Choroid plexus epithelial cell (primary cell): ENCODE measurements around the gene EYS.

Experiments used
- DNase-seq: peaks from one replicate; pipeline ENCODE4 v3.0.0-alpha.2; 2010; ENCODE audit warnings: low read depth
- H3K4me3 ChIP-seq: 2 replicates; pipeline ENCODE4 v1.5.1; 2011; ENCODE audit warnings: low read depth, mild to moderate bottlenecking, control low read depth, low read length, moderate library complexity
- TF ChIP-seq, protein P1 (sequence below): conservative IDR thresholded peaks from 2 replicates; pipeline ENCODE4 v1.5.1; 2011; ENCODE audit warnings: low read depth, mild to moderate bottlenecking, control low read depth, inconsistent platforms, low read length, moderate library complexity

The EYS gene

DNA sequence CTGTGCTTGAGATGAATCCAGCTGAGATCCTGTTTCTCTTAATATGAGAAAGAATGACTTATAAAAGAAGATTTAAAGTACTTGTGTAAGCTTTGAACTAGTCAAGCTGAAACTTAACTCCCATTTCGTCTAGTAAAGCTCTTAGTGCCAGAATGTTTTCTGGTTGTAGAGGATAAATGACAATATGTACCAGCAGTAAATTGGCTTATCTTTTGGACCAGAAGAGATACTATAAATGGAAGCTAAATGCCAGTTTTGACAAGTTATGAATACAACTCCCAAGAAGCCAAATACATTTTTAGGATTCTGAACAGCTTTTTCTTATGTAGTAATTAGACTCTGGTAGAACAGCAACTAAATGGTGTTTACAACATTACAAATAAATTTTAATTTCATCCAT lies 608.7 kb downstream of the EYS start:
- TF ChIP-seq, protein P1, sequence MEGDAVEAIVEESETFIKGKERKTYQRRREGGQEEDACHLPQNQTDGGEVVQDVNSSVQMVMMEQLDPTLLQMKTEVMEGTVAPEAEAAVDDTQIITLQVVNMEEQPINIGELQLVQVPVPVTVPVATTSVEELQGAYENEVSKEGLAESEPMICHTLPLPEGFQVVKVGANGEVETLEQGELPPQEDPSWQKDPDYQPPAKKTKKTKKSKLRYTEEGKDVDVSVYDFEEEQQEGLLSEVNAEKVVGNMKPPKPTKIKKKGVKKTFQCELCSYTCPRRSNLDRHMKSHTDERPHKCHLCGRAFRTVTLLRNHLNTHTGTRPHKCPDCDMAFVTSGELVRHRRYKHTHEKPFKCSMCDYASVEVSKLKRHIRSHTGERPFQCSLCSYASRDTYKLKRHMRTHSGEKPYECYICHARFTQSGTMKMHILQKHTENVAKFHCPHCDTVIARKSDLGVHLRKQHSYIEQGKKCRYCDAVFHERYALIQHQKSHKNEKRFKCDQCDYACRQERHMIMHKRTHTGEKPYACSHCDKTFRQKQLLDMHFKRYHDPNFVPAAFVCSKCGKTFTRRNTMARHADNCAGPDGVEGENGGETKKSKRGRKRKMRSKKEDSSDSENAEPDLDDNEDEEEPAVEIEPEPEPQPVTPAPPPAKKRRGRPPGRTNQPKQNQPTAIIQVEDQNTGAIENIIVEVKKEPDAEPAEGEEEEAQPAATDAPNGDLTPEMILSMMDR: no peak
- H3K4me3 ChIP-seq: no peak overlapping the region
- DNase-seq: no peak

DNA sequence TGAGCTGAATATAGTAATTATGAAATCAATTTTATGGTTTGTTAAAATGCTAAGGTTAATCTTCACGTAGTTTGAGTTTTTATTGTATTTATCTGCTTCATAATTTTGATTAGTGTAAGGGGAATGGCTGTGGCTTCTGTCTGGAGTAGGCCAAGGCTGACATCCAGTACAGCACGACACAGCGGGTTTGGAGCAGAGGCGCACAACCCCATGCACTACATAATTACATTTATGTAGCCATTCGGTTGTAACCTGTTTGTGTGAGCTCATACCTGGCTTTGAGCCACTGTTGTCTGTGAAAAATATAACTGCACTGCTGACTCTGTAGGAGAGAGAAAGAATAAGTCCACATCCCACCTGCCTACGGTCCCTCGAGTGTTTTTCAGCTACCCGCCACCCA lies 615.5 kb downstream of the EYS start:
- TF ChIP-seq, protein P1: no peak
- no peak for DNase-seq
- H3K4me3 ChIP-seq: no peak overlapping the region

DNA sequence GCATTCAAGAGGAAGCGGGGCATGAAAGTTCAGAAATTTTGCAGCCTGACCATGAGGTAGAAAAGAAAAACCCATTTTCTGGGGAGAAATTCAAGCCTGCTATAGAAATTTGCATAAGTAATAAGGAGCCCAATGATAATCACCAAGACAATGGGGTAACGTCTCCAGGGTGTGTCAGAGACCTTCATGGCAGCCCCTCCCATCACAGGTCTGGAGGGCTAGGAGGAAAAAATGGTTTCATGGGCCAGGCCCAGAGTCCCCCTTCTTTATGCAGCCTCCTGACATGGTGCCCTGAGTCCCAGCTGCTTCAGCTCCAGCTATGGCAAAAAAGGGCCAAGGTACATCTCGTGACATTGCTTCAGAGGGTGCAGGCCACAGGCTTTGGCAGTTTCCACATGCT lies 618.5 kb downstream of the EYS start:
- H3K4me3 ChIP-seq: no peak overlapping the region
- TF ChIP-seq, protein P1: no peak
- DNase-seq: no peak

DNA sequence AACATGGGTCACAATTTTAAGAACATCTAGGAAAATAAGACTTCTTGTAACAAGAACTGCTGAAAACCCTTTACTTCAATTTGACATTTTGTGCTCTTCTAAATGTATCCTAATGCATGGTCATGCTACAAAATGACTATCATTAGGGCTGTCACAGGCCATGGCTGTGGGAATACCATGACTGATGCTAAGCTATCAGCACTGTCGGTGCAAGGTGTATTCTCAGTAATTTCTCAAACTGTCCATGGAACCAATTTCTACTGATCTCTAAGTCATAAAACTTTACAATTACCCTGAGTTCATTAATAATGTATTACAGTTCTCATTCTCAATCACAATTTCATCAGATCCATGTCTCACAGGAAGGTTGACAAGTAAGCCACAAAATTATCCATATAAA lies 625.3 kb downstream of the EYS start:
- TF ChIP-seq, protein P1: no peak
- no peak for DNase-seq
- no peak overlapping the region for H3K4me3 ChIP-seq

DNA sequence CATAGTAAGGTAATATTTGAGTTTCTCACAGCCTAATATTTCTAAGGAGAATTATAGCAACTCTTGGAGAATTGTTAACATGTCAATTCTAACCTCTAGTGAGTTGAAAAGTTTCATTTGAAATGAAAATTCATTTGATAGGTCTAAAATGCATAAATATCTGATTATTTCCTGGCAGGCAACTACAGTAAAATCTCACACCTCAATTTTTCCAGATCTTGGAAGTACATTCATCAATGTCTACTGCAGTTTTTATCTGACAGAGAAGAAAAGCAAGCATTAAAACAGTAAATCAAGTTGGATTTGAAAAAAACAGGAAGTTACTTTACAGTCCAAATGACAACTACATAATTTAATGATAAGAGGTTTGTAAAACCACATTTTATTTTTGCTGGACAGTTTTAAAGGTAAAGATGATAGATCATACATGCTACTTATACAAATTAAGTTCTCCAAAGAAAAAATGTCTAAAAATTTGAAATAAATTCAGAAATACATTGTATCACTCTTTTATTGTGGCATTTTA lies 631.3 kb downstream of the EYS start:
- no peak overlapping the region for H3K4me3 ChIP-seq
- TF ChIP-seq, protein P1: no peak
- DNase-seq: no peak

DNA sequence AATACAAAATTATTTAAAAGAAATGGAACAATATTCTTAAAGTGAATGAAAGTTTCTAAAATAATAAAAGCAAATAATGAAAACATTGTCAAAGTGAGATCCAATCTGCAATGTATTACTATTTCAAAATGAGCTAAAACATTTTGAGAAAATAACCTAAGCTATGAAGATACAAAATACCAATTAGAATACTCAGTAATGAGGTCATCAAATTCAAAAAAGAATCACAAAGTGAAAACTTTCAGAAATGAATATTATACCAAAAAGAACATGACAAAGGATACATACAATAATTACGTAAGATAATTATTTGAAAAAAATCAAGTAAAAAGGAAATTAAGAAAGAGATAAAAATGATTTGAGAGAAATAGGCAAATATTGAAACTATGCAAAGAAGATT lies 634.5 kb downstream of the EYS start:
- TF ChIP-seq, protein P1: no peak
- DNase-seq: no peak
- no peak overlapping the region for H3K4me3 ChIP-seq

DNA sequence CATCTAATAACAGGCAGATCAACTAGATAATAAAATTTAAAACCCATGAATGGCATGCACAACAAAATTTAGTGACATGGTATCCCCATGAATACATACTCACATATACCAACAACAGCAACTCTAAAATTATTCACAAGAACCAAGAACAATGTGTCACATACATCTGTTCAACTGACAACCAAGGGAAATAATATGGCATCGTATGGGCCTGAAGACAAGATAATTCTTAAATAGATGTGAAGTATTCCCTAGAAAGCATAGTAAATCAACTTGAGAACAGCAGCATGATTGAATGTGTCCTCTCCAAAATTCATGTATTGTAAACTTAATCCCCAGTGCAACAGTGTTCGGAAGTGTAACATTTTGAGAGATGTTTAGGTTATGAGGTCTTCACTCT lies 635.5 kb downstream of the EYS start:
- H3K4me3 ChIP-seq: no peak overlapping the region
- no peak for DNase-seq
- TF ChIP-seq, protein P1: no peak
